AG10803 (cell line): ENCODE measurements around the gene PPEF2.

Experiments
- DNase-seq: peaks from one replicate; pipeline ENCODE4 v3.0.0; 2010; ENCODE audit warnings: low read depth
- H3K4me3 ChIP-seq: 2 replicates; pipeline ENCODE4 v1.5.1; 2011; ENCODE audit warnings: mild to moderate bottlenecking, low read length, control low read depth
- CTCF ChIP-seq: conservative IDR thresholded peaks from 2 replicates; pipeline ENCODE4 v1.5.1; 2011; ENCODE audit warnings: mild to moderate bottlenecking, low read length, control low read depth, inconsistent platforms

Gene PPEF2

DNA sequence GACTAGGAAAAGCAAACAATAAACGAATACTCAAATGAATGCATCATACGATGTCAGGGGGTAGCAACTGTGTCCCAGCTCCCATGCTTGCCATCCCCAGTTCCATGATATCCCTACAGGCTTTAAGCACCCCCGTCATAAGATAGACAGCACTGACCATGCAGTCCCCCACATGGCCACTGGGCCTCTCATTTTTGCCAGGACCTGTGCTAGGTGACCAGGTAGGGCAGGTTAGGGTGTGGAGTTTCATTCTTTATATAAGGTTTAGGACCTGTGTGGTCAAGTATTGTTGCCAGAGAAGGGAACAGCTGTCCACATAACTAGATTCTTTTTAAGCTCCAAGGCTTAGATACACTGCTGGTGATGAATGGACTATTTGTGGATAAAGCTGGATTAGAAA, 9.7 kb downstream of the PPEF2 start:
- DNase-seq, result no peak
- TF ChIP-seq CTCF, result 0 out of 2 replicates have a peak, but pooled peaks have one; percentile 16
- H3K4me3 ChIP-seq, result no peak overlapping the region

GRCh38 chr4:75891611-75892010, 10.6 kb downstream of the PPEF2 start:
- TF ChIP-seq CTCF, result no peak
- DNase-seq, result no peak
- H3K4me3 ChIP-seq, result no peak overlapping the region

DNA sequence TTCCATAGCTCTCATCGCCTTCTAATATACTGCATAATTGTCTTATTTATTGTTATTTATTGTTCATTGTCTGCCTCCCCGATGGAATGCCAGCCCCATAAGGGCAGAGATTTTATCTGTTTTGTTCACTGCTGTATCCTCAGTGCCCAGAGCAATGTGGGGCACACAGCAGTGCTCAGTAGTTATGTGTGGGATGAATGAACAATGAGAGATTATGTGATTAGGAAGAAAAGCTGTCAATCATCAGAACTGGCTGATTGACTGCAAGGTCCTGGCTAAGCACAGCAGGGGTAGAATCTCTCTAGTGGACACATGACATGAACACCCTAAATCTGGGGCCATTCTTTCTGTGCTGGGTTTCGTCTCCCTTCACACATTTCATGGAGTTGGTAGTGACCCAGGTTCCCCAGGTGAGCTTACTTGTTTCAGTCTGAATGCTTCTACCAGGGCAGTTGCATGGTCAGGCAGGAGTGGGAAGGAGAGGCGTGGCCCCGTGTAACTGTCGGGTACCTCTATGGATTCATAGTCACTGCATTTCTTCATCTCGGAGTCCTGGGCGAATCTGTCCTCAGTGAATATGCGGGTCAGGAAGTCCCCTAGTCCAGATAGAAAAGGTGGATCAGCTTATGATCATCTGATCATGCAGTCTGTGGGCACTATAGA, 12.6 kb downstream of the PPEF2 start:
- H3K4me3 ChIP-seq, result no peak overlapping the region
- no peak for TF ChIP-seq CTCF
- DNase-seq, result no peak

- TF ChIP-seq CTCF, result no peak
- DNase-seq, result peak; percentile 3
- no peak overlapping the region for H3K4me3 ChIP-seq
Measured at GRCh38 chr4:75886104-75886503, 16.1 kb downstream of the PPEF2 start.

DNA sequence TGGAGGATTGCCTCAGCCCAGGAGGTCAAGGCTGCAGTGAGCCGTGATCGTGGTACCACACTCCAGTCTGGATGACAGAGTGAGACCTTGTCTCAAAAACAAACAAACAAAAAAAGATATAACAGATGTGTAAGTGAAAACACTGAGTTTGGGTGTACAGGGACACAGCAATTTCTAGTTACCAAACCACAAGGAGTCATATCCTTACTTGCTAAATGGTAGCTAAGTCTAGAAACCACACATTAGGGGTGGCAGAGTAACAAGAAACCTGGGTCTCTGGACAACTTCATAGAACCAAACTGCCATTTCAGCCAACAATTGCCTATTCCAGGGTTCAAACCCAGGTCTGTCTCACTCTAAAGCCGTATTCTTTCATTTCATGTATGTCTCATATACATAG, 20.8 kb downstream of the PPEF2 start:
- no peak for DNase-seq
- no peak for TF ChIP-seq CTCF
- no peak overlapping the region for H3K4me3 ChIP-seq

GRCh38 chr4:75880278-75880677, 22.0 kb downstream of the PPEF2 start:
- no peak for TF ChIP-seq CTCF

GRCh38 chr4:75878246-75878756, 24.0 kb downstream of the PPEF2 start:
- no peak for DNase-seq
- no peak for TF ChIP-seq CTCF
- no peak overlapping the region for H3K4me3 ChIP-seq

More at GRCh38 chr4:75880278-75880677, 22.0 kb downstream of the PPEF2 start:
- no peak overlapping the region for H3K4me3 ChIP-seq
- DNase-seq, result no peak
